Measurements from ENCODE around the gene GLUL.
"Not testable (repeated sequence)": the region's sequence is repeated elsewhere in the genome, so short reads cannot be mapped to it uniquely, and the experiment has no call there.

Gene GLUL

DNA sequence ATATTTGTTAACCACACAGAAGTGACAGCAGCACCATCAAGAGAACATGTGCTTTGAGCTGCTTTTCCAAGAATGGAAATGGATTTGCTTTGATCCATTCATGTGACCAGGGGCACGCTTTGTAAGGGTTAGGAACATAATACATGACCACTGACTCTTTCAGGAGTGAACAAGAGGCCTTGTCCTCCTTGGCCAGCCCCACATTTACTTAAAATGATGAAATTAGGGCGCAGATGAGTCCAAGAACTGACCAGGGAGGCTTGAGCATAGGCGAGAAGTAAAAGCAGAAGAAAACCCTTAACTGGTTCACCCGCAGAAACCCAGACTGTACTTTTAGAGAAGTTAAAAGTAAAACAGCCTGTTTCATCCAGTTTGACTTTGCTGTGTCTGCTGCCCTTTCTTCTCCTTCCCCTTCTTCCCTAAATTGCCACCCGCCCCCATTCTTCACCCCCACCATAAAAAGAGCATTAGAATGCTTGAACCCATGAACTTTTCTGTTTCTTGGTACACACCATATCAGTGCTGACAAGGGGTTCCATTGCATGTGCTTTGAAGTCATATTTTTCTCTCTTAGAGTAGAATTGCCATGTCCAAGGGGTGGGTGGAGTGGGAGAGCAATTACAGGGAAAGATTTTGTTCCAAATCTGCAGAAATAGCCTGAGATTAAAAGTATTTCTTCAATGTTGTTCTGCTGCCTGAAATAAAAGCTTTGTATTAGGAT lies 2.6 kb upstream of the GLUL start:
- DNase-seq, result no peak

DNA sequence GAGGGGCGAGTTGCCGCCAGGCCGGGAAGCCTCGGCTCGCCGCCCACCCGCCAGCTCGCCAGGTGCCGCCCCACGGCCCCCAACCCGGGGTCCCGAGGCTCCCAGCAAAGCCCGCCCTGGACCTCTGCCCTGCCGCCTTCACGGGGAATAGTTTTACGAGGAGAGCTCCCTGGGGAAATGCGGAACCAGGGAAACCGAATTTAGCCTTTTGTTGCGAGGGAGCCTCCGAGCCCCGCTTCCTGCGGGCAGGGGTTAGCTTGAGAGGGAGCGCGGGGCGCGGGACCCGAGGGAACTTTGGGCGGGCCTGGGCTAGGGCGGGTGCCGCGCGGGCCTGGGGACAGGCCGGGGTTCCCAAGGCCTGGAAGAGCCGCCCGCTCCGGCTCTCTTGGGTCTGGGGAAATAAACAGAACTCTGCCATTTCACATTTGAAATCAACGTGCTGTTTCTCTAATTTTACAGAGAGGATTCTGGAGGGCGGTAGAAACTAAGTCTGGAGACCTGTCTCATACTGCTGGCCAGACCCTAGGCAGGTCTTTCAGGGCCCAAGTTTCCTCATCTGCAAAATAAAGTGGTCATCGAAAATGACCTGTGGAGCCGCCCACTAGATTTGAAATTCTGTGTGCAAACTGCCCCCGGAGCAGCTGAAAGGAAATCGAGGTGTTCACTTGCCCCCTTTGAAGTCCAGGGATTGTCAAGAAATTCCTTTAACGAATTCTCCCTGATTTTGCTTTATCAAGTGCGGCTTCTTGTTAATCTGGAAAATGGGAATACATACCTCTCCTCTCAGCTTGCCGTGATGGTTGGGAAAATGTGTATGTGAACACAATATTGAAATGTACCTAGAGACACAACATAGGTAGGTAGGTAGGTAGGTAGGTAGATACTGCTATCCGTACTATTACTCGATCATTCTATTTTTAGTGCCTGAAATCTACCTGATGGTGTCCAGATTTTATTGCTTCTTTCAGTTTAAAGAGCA lies 749 bp upstream of the GLUL start:
- DNase-seq, result no peak

DNA sequence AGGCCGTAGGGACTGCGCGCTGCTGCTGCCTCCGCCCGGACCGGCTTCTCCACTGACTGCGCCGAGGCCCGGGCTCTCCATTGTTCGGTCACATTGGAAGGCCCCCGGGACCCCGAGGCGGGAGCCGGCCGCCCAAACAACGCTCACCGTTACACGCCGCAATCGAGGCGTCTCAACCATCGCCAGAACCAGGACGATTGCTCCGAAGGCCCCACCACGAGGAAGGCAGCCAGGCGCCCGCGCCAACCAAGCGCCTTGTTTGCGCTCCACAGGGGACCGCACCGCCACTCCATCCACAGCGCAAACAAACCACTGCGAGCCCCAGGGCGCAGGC lies 595 bp downstream of the GLUL start:
- DNase-seq, result no peak

DNA sequence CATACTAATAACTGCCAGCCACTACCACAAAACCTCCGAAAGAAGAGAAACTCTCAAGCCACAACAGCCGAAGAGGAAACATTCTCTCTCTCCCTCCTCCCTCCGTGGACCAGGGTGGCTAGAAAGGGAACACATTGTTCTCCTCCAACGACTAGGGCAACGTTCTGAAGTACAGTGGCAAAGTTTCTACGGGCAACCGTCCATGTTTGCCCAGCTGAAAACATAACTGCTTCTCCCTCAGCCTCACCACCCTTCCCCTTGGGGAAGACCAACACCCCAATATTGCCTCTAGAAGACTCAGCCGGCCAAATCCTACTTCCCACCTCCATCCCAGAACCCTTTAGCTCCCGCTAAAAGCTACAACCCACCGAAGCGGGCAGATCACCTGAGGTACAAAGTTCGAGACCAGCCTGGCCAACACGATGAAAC lies 2.0 kb downstream of the GLUL start:
- no peak for DNase-seq

DNA sequence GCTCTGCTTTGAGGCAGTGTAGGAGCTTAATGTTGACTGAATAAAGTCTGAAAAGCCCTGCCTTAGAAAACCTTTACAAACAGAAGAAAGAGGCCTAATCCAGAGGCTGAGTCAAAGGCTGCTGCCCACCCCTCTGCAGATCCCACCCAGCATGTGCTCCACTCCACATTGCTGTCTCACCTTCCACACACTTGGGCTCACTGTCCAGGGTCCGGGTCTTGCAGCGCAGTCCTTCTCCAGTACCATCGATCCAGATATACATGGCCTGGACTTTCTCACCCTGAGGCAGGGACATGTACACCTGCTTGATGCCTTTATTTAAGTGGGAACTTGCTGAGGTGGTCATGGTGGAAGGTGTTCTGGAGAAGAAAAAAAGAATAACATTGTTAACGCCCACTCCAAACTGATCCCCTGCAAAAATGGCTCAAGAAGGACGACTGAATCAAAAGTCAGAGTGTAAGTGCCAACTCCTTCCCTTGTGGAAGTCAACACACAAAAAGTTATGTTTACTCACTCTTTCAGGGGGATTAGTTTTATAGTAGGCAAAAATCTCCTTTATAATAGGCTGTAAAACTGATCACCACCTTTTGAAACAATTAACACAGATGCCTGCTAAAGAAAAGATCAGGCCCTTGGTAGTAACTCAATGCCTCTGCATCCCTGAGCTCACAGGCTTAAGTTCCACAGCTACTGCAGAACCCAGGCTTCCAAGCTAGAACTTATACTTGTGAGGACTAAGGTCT lies 3.0 kb downstream of the GLUL start:
- no peak for DNase-seq

DNA sequence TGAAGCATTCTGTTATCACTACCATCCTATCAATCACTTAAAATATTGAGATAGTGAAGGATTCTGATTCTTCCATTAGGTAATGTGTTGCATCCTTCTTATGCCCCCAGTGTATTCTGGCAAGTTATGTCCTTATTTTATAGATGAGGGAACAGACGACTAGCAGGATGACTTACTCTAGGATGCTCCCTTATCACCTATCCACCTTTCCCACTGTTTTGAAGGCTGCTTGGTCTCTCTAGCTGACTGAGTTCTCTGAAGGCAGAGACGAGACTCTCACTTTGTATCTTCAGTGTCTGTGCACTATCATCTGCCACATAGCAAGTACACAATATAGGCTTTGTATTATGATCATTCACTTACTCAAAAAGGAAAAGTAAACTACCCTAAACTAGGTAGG lies 4.0 kb downstream of the GLUL start:
- DNase-seq, result no peak

DNA sequence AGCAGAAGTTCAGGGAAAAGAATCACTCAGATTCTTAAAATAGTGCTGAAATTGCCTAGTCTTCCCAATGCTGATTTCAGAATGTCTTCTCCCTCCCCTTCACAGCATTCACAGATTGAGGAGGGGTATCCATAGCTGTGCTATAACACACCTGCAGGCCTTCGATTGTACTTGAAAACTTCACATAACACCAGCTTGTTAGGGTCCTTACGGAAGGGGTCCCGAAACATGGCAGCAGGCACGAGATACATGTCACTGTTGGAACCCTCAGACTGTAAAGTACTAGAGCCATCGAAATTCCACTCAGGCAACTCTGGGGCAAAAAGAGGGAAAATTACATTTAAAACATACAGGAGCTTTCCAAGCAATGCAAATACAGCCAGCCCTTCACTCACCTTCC lies 4.6 kb downstream of the GLUL start:
- no peak for DNase-seq

DNA sequence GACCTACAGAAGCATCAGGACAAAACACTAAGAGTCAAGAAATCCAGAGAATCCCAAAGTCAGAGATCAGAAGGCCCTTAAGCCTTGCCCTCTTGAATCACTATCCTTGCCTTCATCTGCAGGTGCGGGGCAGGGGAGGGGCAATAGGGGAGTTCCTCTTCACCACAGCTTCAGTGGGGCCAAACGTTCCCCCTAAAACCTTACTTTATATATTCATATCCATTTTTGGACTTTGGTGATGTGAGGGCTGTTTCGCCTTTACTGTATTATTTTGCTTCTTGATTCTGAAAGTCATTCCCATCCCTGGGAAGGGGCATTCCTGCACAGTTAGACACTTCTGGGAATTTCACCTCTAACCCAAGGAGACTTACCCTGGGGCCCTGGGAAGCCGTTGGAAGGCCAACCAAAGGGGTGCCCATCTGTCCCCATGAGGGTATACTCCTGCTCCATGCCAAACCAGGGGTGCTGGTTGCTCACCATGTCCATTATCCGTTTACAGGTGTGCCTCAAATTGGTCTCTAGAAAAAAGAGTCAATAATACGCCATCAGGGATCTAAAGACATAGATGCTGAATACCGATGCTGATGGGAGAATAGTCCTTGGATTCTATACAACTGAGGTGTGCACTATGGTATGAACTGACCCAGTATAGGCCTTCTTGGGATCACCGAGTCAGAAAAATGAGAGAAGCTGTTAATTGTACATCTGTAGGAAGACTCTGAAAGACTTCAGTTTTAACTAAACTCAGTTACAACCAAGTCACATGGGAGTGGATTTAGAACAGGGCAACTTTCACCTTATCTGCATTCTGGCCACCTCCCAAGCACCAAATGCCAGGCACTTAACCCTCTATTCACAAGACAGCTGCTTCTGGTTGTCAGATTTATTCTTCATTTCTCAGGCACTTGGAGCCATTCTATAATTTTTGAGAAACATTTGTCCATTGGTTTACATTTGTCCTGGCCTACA lies 5.4 kb downstream of the GLUL start:
- DNase-seq, result no peak

DNA sequence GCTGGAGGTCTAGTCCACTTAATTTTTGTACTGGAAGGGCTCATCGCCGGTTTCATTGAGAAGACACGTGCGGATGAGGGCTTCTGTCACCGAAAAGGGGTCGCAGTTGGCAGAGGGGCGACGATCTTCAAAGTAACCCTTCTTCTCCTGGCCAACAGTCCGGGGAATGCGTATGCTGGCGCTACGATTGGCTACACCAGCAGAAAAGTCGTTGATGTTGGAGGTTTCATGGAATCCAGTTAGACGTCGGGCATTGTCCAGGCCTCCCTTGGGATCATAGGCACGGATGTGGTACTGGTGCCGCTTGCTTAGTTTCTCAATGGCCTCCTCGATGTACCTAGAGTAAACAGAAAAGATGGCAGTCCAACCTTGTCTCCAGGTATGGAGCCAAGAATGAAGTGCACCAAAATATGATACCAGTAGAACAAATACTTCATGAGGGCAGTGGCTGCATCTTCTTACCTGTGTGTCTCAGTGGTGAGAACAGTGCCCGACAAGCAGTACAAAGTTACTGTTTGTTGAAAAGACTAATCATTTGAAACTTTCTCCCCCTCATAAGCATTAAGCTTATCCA lies 7.1 kb downstream of the GLUL start:
- DNase-seq, result peak; percentile 75

DNA sequence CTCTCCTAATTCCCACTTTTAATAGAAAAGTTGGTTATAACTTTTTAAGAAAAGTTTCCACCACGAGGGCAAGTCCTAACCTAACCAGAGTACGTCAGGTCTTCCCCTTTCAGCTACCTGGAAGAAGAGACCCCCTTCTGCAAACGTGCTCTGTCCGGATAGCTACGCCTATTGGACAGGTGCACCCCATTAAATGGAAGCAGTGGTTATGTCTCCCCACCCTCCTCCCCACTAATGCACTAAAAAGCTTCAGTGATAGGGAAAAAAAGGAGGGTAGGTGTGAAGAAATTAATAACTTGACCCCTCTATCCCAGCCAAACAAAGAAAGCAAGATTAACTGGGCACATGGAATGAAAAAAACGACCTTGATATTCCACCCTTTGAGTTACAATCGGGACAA lies 7.7 kb downstream of the GLUL start:
- DNase-seq, result no peak

DNA sequence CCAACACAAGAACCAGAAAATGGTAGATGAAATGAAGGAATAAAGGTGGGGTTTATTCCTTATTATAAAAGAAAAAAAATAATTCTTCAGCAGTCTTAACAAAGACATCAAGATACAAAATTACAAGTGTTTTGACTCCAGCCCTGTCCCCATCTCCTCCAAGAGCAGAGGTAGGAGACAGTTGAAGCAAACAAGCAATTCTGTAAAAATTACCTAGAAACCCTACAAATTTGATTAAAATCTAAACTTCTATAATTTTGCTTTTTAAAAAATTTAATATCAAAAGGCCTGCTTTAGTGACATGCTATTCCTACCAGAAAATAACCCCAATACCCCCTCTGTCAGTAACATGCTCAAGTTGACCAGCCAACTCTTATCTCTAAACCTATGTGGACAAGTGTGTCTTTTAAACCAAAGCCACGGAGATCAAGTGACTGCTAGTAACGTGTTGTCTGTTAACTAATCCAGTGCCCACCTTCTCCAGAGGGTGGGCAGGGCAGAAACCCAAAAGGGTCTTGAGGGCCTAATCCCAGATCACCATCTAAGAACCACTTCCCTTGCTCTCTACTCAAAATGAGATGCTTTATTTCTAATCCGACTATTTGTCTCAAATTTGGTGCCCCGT lies 8.4 kb downstream of the GLUL start:
- DNase-seq, result no peak

DNA sequence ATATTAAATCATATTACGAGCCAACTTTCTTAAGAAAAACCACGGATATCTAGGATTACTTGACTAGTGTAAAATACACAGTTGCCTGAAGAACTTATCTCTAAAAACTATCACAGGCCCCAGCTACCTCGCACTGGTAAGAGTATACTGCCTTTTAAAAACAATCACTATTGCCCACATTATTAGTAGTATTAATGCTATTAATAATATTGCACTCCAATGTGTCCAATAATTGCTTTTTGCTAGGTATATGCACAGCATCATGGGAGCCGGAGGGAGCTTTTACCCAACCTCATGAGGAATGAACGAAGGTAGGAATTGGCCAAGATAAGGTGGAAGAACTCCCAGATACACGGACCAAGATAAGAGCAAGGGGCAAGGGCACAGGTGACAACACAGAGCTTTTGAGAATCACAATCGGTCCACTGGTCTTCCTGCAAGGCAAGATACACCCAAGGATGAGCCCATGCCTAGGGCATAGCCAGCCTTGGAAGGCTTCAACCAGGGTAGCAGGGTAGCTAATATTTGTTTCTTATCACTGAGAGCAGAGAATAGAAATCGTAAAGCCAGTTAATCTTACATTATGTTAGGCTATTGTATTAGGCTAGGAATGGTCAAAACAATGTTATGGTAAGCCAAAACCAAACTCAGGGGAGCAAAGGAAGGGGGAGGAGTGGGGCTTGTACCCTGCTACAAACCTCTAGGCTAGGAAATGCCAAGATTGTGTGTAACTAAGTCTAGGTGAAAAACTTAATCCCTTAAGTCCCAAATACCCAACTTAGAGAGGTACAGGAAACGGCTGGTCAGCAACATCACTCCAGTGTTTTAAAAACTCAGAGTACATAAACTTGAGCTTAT lies 9.4 kb downstream of the GLUL start:
- no peak for DNase-seq

DNA sequence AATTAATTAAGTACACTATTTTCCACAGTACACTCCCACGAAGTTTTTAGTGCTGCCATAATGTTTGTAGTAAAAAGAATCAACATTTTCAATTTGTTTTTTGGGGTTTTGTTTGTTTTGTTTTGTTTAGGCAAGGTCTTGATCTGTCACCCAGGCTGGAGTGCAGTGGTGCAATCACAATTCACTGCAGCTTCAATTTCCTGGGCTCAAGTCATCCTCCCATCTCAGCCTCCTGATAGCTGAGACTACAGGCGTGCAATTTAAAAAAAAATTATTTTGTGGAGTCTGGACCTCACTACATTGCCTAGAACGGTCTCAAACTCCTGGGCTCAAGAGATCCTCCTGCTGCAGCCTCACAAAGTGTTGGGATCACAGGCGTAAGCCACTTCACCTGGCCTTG lies 11.4 kb downstream of the GLUL start:
- no peak for DNase-seq

DNA sequence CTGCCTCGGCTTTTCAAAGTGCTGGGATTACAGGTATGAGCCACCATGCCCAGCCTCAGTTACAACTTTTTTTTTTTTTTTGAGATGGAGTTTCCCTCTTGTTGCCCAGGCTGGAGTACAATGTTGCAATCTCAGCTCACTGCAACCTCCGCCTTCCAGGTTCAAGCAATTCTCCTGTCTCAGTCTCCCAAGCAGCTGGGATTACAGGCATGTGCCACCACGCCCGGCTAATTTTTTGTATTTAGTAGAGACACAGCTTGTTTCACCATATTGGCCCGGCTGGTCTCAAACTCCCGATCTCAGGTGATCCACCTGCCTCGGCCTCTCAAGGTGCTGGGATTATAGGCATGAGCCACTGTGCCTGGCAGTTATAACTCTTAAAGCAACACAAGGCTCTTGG lies 11.8 kb downstream of the GLUL start:
- not testable (repeated sequence) for DNase-seq

DNA sequence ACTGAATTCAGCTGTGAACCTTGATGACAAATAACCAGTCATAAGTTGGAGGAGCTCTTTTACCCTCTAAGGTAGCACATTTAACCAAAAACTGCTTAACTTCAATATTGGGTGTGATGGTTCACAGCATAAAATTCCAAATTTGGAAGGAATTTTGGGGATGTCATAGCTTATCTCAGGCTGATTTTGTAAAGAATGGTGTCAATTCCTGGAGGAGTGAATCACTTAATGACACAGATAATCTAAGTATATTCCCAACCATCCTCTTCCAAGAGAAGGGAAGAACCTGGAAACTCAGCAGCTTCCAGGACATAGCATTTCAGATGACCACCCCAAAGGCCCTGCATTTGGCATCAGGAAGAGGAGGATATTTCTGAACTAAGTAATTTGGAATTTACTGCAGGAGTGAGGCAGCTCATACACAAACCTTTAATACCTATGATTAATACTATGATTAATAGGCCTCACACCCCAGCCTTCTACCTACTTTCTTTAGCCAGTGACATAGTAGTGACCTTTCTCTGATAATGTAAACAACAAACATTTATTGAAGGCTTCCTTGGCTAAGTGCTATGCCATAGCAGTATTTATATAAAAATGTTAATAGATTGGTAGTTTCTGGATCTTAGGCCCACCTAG lies 14.5 kb downstream of the GLUL start:
- no peak for DNase-seq

DNA sequence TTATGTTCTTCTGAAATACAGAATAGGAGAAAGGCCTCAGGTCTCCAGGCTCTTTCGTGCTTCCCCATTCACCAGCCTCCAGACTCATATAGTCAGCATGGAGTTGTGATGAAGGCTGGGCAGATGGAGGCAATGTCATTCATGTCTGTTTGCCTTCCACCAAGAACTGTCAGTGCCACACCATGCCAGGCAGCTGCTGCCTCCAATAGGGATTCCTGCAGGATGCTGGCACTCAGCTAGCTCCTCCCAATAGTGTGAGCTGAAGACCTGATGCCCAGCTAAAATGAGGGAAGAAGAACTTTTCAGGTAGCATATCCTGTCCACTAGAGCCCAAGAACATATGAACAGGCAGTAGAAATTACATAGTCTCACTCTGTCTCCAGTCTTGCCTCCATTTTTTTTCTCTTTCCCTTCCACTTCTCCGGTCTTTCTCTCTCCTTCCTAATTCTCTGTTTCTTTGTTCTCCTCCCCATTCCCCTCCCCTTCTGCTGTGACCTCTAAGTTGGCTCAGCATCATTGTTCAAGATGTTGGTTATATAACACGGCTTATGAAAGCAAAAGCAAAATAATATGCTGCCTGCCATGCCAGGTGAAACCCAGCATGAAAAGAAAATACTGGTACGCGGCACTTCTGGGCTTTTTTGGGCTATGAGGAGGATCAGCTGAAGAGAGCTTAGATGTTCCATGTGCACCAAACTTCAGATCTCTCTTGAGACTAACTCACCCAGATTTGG lies 17.3 kb downstream of the GLUL start:
- no peak for DNase-seq

DNA sequence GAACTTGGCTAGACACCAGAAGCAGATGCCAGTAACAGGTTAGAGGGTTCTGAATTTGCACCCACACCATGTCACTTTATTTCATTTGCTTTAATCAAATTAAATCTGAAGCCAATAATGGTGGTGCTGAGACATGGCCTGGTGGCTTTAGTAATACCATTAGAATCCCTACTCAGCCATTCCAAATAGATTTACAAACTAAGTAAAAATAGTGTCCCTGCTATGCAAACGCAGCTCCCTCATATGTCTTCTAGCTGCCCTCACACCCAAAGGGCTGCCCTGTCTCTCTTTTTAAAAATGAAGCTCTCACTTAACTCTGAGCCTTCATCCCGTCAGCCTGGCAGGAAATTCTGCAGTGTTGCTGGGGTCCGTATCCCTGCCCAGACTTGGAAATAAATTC lies 21.1 kb downstream of the GLUL start:
- DNase-seq, result no peak

DNA sequence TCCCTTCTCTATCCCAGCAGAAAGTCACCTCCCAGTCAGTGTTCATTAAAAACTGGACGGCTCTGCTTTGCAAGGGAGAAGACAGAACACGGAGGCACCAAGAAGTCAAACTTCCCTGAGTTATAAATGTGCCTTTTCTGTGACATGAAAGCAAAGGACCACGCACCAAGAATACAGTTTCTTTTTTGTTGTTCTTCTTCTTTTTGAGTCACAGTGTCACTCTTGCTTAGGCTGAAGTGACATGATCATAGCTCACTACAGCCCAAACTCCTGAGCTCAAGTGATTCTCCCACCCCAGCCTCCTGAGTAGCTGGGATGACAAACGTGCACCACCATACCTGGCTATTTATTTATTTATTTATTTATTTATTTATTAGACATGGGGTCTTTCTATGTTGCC lies 22.7 kb downstream of the GLUL start:
- no peak for DNase-seq

DNA sequence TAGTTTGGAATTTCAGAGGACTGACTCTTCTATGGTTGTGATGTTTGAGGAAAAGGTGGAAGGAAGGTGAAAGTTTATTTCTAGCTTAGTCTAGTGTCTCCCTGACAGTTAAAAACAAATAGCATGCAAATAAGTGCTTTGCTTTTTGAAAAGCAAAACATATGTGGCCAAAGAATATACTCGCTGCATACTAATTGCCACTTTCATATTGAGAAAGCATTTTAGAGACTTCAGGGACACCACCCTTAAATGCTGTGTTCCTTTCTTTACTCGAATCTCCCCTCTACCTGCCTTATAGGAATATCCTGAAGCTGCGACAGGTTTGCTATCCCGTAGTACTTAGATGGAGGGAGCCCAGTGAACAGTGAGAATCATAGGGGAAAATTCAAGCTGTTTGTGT lies 23.2 kb downstream of the GLUL start:
- DNase-seq, result no peak
